OCI-LY1 (cell line): ENCODE results near the gene SLC22A12.

Source experiments
- EZH2 ChIP-seq: fragments of 200-600 bp; sonication (generic), shearing (Covaris generic); IDR thresholded peaks from 2 replicates; pipeline ENCODE4 v1.8.0; 2017; ENCODE audit warnings: borderline replicate concordance, mixed run types, mild to moderate bottlenecking, antibody characterized with exemption, low read length, moderate library complexity, mixed read lengths
- TF ChIP-seq, protein P1 (sequence below): fragments of 200-600 bp; sonication (generic), shearing (Covaris generic); IDR thresholded peaks from 2 replicates; pipeline ENCODE4 v1.5.1; 2017; ENCODE audit warnings: mild to moderate bottlenecking, antibody characterized with exemption, low read length, moderate library complexity, mixed read lengths

DNA sequence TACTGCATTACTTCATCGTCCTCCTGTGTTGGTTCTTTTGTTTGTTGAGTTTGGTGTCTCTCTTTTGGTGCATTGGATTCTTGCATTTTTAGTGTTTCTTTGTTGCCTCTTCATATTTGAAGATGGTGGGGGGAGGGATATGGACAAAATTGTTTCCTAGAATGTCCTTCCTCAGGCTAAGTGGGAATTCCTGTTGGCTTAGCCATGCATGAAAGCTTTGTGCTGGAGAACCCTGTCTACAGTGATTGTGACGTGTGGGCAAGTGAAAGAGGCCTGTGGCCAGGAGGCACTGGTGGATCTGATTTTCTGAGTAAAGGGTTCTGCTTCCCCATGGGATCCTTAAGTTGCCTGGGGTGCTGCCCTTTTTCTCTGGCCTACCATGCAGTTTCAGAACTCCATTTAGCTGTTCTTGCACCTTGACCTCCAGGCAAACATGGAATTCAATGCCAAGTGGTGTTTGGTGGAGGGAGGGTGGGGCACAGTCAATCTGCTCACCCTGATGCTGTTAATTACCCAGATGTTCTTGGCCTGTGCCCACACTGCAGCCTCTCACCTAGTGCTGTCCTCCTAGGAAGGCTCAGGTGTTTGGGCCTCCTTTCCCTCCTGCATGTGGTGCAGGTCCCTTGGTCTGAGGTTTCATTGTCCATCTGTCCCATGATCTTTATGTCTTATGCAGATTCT, 46.3 kb upstream of the SLC22A12 start:
- TF ChIP-seq, protein P1, sequence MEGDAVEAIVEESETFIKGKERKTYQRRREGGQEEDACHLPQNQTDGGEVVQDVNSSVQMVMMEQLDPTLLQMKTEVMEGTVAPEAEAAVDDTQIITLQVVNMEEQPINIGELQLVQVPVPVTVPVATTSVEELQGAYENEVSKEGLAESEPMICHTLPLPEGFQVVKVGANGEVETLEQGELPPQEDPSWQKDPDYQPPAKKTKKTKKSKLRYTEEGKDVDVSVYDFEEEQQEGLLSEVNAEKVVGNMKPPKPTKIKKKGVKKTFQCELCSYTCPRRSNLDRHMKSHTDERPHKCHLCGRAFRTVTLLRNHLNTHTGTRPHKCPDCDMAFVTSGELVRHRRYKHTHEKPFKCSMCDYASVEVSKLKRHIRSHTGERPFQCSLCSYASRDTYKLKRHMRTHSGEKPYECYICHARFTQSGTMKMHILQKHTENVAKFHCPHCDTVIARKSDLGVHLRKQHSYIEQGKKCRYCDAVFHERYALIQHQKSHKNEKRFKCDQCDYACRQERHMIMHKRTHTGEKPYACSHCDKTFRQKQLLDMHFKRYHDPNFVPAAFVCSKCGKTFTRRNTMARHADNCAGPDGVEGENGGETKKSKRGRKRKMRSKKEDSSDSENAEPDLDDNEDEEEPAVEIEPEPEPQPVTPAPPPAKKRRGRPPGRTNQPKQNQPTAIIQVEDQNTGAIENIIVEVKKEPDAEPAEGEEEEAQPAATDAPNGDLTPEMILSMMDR = no peak
- no peak for TF ChIP-seq EZH2
